ENCODE data around the gene HYLS1. TPM values are rescaled to one million over a fixed set of nuclear protein-coding genes. Genes with fewer than 3 reads are reported as not detected.

HYLS1 gene
- polyA plus RNA-seq, 2 of the 4 experiments (the other 2 are of a cell fraction): 14.9 to 18.7 TPM

GRCh38 chr11:125892071-125892470 is 4.6 kb downstream of the HYLS1 start:
- FAIRE-seq: no peak
- peak in 1 of 2 experiments; percentile 23 for DNase-seq (ENCODE audit: low read depth in 1 of 2, low spot score in 1 of 2)
- Histone ChIP-seq H3K4me1 (peaks cover 44% of the 10 kb centered on the region), H3K4me3 (0 out of 3 replicates have a peak overlapping the region, but pooled peaks have one; percentile 13), H3K4me2 (peak overlapping the region; percentile 86), H3K9me3 (no peaks in the 10 kb centered on the region), H3K27ac (peak overlapping the region; percentile 67 to 73; a peak in 5 of 6 replicates)
- no peak for TF ChIP-seq ZC3H11A (IDR thresholded peaks at IDR 0.05)
- peak; percentile 79 for TF ChIP-seq JUNB (IDR thresholded peaks at IDR 0.05)
- peak in 1 of 2 experiments; percentile 23; a peak in 1 of 4 replicates for TF ChIP-seq CEBPB (IDR thresholded peaks at IDR 0.05)
- peak; percentile 60; the same call in 1 of the 2 replicates for TF ChIP-seq FOSL2 (IDR thresholded peaks at IDR 0.05)
- TF ChIP-seq FOSL2 (CRISPR knock-in tag; IDR thresholded peaks at IDR 0.05): peak; percentile 76
- TF ChIP-seq GATA3 (IDR thresholded peaks at IDR 0.05; ENCODE audit: borderline replicate concordance): peak; percentile 66; the same call in 1 of the 2 replicates
- 0 out of 5 replicates have a peak, but pooled peaks of 1 of the 2 experiments have one; percentile 13 for TF ChIP-seq JUN (IDR thresholded peaks at IDR 0.05)
- TF ChIP-seq PBX3 (IDR thresholded peaks at IDR 0.05): no peak
- ChIA-PET CTCF (no interaction called here), POLR2A (no interaction called here)
- ATAC-seq: no peak

- peak overlapping the region; percentile 65 to 73 for H3K27ac ChIP-seq
- CTCF ChIA-PET: interaction anchor here (0.6 kb wide), 1 partner anchor 288 kb away, joined by 3 read pairs; no protein-coding TSS in a partner anchor
- H3K9me3 ChIP-seq: no peaks in the 10 kb centered on the region
- peak overlapping the region; percentile 13; the same call in 1 of the 3 replicates for H3K4me3 ChIP-seq
- DNase-seq (ENCODE audit: low read depth in 1 of 2, low spot score in 1 of 2) (no peak), ATAC-seq (no peak), FAIRE-seq (no peak)
- H3K4me2 ChIP-seq: peak overlapping the region; percentile 86
- H3K4me1 ChIP-seq: peaks cover 44% of the 10 kb centered on the region
- TF ChIP-seq PBX3 (IDR thresholded peaks at IDR 0.05) (no peak), RCOR1 (IDR thresholded peaks at IDR 0.05; ENCODE audit: low read depth, low read length) (no peak), GATA3 (IDR thresholded peaks at IDR 0.05; ENCODE audit: borderline replicate concordance) (no peak), HEYL (CRISPR knock-in tag; IDR thresholded peaks at IDR 0.05) (no peak), POLR2A (IDR thresholded peaks at IDR 0.05; ENCODE audit: low read length) (no peak), CEBPB (IDR thresholded peaks at IDR 0.05) (no peak), ATOH8 (CRISPR knock-in tag; IDR thresholded peaks at IDR 0.05; ENCODE audit: low read depth) (no peak)
- POLR2A ChIA-PET: interaction anchor here (0.7 kb wide), 1 partner anchor 233 kb away, joined by 3 read pairs; no protein-coding TSS in a partner anchor
Observed at GRCh38 chr11:125892994-125893393, 5.5 kb downstream of the HYLS1 start.

- Histone ChIP-seq H3K4me1 (0 out of 3 replicates have a peak, but pooled peaks cover 5% of the 10 kb centered on the region), H3K4me3 (no peak overlapping the region), H3K4me2 (peak overlapping the region; percentile 86), H3K27ac (no peak overlapping the region), H3K9me3 (no peaks in the 10 kb centered on the region)
- ChIA-PET POLR2A (no interaction called here), CTCF (no interaction called here)
- DNase-seq (ENCODE audit: low read depth in 1 of 2, low spot score in 1 of 2): no peak
- ATAC-seq: no peak; a peak in 1 of 6 replicates
- FAIRE-seq: no peak
- TF ChIP-seq KDM1A (IDR thresholded peaks at IDR 0.05; ENCODE audit: low read depth) (no peak), ELK1 (IDR thresholded peaks at IDR 0.05; ENCODE audit: low read depth, low read length) (no peak)
- WGBS (ENCODE audit: missing lambda C conversion rate): 85% methylated on average over 6 of the region's 6 CpGs
Observed at GRCh38 chr11:125901872-125902271, 14.4 kb downstream of the HYLS1 start.

GRCh38 chr11:125902277-125902926 is 14.9 kb downstream of the HYLS1 start:
- Histone ChIP-seq H3K4me2 (peak overlapping the region; percentile 86), H3K4me3 (peak overlapping the region; percentile 88), H3K27ac (peak overlapping the region; percentile 78 to 81), H3K9me3 (no peaks in the 10 kb centered on the region), H3K4me1 (0 out of 3 replicates have a peak, but pooled peaks cover 5% of the 10 kb centered on the region)
- POLR2A ChIA-PET: interaction anchor here (1.2 to 1.4 kb wide), 2 partner anchors 15 kb away, joined by 4 to 21 read pairs; partner anchors contain the start of gene HYLS1
- TF ChIP-seq MAFK (IDR thresholded peaks at IDR 0.05; ENCODE audit: partially characterized antibody) (no peak), HMGXB4 (CRISPR knock-in tag; IDR thresholded peaks at IDR 0.05; ENCODE audit: borderline replicate concordance) (no peak)
- no peak for FAIRE-seq
- DNase-seq (ENCODE audit: low read depth in 1 of 2, low spot score in 1 of 2): no peak
- 56% methylated on average over 20 of the region's 20 CpGs for WGBS (ENCODE audit: missing lambda C conversion rate)
- CTCF ChIA-PET: interaction anchor here (0.9 to 2.5 kb wide), 2 partner anchors 19 to 21 kb away, joined by 3 to 5 read pairs; no protein-coding TSS in a partner anchor
- ATAC-seq: peak; percentile 60 to 64; a peak in 5 of 6 replicates
